ENCODE results near the gene PICK1.

The PICK1 gene

GRCh38 chr22:38066381-38067027 is 9.3 kb downstream of the PICK1 start:
- H3K9me3 ChIP-seq (ENCODE audit: control insufficient read depth, insufficient read depth, low read length), result no peaks in the 10 kb centered on the region
- no peaks in the 10 kb centered on the region for H3K27me3 ChIP-seq (ENCODE audit: control insufficient read depth, insufficient read depth, low read length)
- H3K4me1 ChIP-seq (ENCODE audit: control insufficient read depth, insufficient read depth, low read length), result no peaks in the 10 kb centered on the region
- H3K4me3 ChIP-seq (ENCODE audit: low read depth, low read length), result no peak overlapping the region
- no peak overlapping the region for H3K9ac ChIP-seq (ENCODE audit: low read depth, low read length)
- H3K36me3 ChIP-seq (ENCODE audit: control insufficient read depth, insufficient read depth, low read length), result peaks cover 35% of the 10 kb centered on the region

DNA sequence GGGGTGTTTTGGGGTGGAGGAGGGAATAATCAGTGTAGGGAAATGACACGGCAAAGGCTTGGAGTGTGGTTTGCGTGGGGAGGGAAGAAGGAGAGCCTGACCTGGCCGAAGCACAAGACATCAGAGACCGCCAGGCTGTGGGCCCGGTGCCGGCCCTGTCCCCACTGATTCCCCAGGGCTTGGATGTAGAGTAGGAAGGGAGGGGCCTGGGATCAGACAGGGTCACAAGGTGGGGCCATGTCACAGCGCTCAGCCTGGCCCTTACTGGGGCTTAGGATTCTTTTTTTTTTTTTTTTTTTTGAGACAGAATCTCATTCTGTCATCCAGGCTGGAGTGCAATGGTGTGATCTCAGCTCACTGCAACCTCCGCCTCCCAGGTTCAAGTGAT is 9.8 kb downstream of the PICK1 start:
- H3K9me3 ChIP-seq (ENCODE audit: control insufficient read depth, insufficient read depth, low read length), result no peaks in the 10 kb centered on the region
- no peaks in the 10 kb centered on the region for H3K4me1 ChIP-seq (ENCODE audit: control insufficient read depth, insufficient read depth, low read length)
- H3K4me3 ChIP-seq (ENCODE audit: low read depth, low read length), result no peak overlapping the region
- H3K27me3 ChIP-seq (ENCODE audit: control insufficient read depth, insufficient read depth, low read length), result no peaks in the 10 kb centered on the region
- H3K9ac ChIP-seq (ENCODE audit: low read depth, low read length), result no peak overlapping the region
- peaks cover 40% of the 10 kb centered on the region for H3K36me3 ChIP-seq (ENCODE audit: control insufficient read depth, insufficient read depth, low read length)

DNA sequence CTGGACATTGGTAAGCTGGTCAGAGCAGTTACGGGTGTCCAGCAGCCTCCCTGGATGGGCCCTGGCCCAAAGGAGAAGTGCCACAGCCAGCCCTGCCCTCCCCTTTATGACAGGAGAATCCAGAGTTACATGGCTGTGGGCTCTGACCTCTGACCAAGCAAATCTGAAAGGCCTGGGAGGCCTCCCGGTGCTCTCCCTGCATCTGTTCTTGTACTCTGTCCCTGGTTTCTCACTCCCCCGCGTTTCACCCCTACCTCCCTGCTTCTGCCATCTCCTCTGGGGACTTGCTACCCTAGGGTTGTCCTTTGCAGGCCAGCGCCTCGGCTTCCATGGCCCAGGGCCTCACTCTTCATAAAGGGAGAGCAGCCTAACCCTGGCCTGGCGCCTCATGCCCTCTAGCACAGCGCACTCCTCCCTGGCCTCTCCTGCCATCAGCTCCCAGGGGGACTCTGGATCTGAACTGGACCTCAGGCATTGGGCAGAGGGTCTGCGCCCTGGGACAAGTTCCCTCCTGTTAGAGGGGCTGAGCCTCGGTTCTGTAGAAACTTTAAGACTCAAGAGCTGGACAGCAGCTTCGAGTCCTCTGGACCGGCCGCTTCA is 10.7 kb downstream of the PICK1 start:
- no peaks in the 10 kb centered on the region for H3K9me3 ChIP-seq (ENCODE audit: control insufficient read depth, insufficient read depth, low read length)
- H3K9ac ChIP-seq (ENCODE audit: low read depth, low read length), result no peak overlapping the region
- no peak overlapping the region for H3K4me3 ChIP-seq (ENCODE audit: low read depth, low read length)
- H3K36me3 ChIP-seq (ENCODE audit: control insufficient read depth, insufficient read depth, low read length), result peaks cover 48% of the 10 kb centered on the region
- H3K27me3 ChIP-seq (ENCODE audit: control insufficient read depth, insufficient read depth, low read length), result no peaks in the 10 kb centered on the region
- no peaks in the 10 kb centered on the region for H3K4me1 ChIP-seq (ENCODE audit: control insufficient read depth, insufficient read depth, low read length)

GRCh38 chr22:38068641-38069371 is 11.6 kb downstream of the PICK1 start:
- Histone ChIP-seq H3K4me1 (ENCODE audit: control insufficient read depth, insufficient read depth, low read length) (no peaks in the 10 kb centered on the region), H3K9me3 (ENCODE audit: control insufficient read depth, insufficient read depth, low read length) (no peaks in the 10 kb centered on the region), H3K4me3 (ENCODE audit: low read depth, low read length) (no peak overlapping the region), H3K36me3 (ENCODE audit: control insufficient read depth, insufficient read depth, low read length) (peaks cover 53% of the 10 kb centered on the region), H3K9ac (ENCODE audit: low read depth, low read length) (no peak overlapping the region), H3K27me3 (ENCODE audit: control insufficient read depth, insufficient read depth, low read length) (no peaks in the 10 kb centered on the region)

GRCh38 chr22:38069372-38070249 is 12.4 kb downstream of the PICK1 start:
- Histone ChIP-seq H3K27me3 (ENCODE audit: control insufficient read depth, insufficient read depth, low read length) (no peaks in the 10 kb centered on the region), H3K36me3 (ENCODE audit: control insufficient read depth, insufficient read depth, low read length) (peaks cover 52% of the 10 kb centered on the region), H3K9me3 (ENCODE audit: control insufficient read depth, insufficient read depth, low read length) (no peaks in the 10 kb centered on the region), H3K9ac (ENCODE audit: low read depth, low read length) (no peak overlapping the region), H3K4me3 (ENCODE audit: low read depth, low read length) (no peak overlapping the region), H3K4me1 (ENCODE audit: control insufficient read depth, insufficient read depth, low read length) (no peaks in the 10 kb centered on the region)

DNA sequence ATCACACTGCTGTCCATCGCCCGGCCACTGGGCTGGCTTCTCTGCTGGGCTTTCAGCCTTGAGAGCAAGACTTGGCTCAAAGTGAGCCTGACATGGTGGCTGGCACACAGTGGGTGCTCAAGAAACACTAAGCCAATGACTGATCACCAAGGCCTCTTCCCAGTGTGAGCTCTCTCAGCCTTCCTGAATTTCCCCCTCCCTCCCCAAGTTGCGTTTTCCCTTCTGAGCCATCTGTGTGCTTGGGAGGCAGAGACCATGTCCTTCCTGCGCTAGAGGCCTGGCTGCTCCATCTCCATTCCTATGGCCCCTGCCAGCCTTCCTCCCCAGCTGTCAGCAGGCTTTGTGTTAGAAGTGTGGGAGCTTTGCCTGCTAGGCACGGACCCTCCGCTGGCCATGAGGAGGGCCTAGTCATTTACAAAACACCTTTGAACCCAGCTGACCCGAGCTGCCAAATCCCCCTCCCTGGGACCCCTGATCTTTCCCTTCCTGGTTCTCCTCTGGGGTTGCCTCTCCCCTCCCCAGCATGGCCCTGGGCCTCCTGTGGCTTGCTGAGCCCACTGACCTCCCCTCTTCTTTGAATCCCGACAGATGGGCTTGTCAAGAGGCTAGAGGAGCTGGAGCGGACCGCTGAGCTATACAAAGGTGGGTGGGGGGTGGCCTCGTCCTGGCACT is 13.2 kb downstream of the PICK1 start:
- no peaks in the 10 kb centered on the region for H3K27me3 ChIP-seq (ENCODE audit: control insufficient read depth, insufficient read depth, low read length)
- no peaks in the 10 kb centered on the region for H3K9me3 ChIP-seq (ENCODE audit: control insufficient read depth, insufficient read depth, low read length)
- H3K9ac ChIP-seq (ENCODE audit: low read depth, low read length), result no peak overlapping the region
- peaks cover 49% of the 10 kb centered on the region for H3K36me3 ChIP-seq (ENCODE audit: control insufficient read depth, insufficient read depth, low read length)
- no peaks in the 10 kb centered on the region for H3K4me1 ChIP-seq (ENCODE audit: control insufficient read depth, insufficient read depth, low read length)
- no peak overlapping the region for H3K4me3 ChIP-seq (ENCODE audit: low read depth, low read length)

DNA sequence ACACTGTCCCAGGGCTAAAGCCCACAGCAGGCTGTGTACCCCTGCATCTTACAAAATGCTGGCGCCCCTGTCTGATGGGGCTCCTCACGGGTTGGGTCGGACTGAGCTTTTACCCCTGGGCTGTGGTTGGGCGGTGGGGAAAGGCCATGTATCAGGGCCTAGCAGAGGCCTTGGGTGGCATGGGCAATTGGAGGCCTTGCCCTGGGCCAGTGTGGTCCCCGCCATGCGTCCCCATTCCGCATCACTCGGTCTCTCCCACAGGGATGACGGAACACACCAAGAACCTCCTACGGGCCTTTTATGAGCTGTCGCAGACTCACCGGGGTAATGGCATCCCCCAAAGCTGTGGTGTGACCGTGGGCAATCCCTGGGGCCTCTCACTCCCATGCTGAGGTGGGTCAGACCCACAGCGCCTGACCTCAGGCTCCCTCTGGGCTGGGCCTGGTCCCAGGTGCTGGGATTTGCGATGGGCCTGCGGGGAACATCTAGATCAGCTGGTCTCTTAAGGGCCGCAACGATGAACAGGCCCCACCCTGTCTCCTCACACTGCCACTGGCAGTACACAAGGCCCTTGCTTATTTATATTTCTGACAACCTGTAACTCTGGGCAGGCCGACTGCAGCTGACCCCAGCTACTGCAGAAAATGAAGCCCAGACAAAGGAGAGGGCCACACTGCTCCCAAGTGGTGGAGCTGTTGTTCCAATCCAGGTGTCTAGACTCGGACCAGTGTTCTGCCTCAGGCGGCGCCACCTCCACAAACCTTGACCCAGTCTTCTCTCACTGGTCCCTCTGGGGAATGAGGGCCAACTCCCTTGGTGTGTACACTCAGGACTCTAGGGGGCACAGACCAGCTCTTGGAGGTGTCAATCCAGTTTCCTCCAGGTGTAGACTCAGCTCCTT is 14.5 kb downstream of the PICK1 start:
- Histone ChIP-seq H3K9me3 (ENCODE audit: control insufficient read depth, insufficient read depth, low read length) (no peaks in the 10 kb centered on the region), H3K9ac (ENCODE audit: low read depth, low read length) (no peak overlapping the region), H3K27me3 (ENCODE audit: control insufficient read depth, insufficient read depth, low read length) (no peaks in the 10 kb centered on the region), H3K4me3 (ENCODE audit: low read depth, low read length) (no peak overlapping the region), H3K4me1 (ENCODE audit: control insufficient read depth, insufficient read depth, low read length) (no peaks in the 10 kb centered on the region), H3K36me3 (ENCODE audit: control insufficient read depth, insufficient read depth, low read length) (peaks cover 40% of the 10 kb centered on the region)

DNA sequence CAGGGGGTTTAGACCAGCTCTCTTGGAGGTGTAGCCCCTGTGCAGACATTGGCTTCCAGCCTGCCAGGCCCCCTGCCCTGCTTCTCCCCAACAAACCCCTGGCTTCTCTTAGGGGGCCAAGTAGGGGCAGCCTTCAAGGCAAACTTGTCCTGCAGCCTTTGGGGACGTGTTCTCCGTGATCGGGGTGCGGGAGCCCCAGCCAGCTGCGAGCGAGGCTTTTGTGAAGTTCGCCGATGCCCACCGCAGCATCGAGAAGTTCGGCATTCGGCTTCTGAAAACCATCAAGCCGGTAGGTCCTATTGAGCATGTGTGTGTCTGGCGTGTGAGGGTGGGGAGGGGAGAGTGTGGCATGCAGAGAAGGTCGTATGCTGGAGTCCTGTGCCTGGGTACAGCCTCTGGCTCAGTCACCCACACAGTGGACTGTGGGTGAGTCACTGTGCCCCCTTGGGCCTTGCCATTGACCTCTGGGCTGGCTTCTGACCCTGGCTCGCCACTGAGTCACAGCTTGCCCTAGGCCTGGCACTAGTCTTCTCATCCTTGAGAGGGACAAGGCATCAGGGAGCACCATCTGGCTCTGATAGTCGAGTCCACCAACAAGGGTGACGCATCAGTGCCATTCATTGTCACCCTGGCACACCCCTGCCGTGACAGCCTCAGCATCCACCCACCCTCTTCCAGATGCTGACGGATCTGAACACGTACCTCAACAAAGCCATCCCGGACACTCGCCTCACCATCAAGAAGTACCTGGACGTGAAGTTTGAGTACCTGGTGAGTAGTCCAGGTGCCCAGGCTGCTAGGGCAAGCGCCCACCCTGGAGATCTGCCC is 15.3 kb downstream of the PICK1 start:
- no peaks in the 10 kb centered on the region for H3K27me3 ChIP-seq (ENCODE audit: control insufficient read depth, insufficient read depth, low read length)
- no peaks in the 10 kb centered on the region for H3K4me1 ChIP-seq (ENCODE audit: control insufficient read depth, insufficient read depth, low read length)
- no peaks in the 10 kb centered on the region for H3K9me3 ChIP-seq (ENCODE audit: control insufficient read depth, insufficient read depth, low read length)
- H3K9ac ChIP-seq (ENCODE audit: low read depth, low read length), result no peak overlapping the region
- H3K4me3 ChIP-seq (ENCODE audit: low read depth, low read length), result no peak overlapping the region
- H3K36me3 ChIP-seq (ENCODE audit: control insufficient read depth, insufficient read depth, low read length), result peaks cover 38% of the 10 kb centered on the region

DNA sequence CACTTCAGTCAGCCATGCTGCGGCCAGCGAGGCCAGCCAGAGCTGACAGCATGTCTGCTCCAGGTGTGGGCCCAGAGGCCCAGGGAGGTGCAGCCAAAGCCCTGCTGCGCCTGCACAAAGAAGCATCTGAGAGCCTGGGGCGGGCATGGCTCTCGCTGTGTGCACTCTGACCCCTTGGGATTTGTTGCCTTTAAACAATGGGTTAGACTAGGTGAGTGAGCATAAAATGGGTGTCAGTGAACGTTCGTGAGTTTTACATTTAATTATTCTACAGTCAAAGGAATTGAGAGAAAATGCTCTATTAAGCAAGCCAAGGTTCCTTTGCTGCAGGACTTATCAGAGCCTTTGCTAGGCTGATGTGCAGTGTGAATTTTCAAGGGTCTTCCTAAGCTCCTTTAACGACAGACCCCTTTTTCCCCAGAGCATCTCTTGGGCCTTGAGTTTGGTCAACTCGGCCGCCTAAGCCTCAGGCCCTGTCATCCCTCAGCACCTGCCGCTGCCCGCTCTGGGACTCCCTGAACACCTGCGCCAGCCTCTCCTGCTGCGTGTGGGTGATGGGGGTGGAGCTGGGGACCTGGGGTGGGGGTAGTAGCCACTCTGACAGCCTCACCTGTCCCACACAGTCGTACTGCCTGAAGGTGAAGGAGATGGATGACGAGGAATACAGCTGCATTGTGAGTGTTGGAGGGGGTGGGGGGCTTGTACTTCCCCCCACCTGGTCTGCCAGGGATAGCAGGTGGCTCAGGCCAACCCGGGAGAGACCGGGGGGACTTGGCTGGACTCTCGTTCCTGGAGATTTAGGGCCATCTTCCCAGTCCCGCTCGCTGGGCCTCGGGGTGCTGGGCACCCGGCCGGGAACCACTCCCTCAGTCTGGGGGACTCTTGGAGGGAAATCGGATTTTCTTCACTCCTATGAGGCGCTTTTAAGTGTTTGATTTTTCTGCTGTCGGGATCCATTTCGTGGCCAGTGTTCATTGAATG is 16.2 kb downstream of the PICK1 start:
- no peaks in the 10 kb centered on the region for H3K9me3 ChIP-seq (ENCODE audit: control insufficient read depth, insufficient read depth, low read length)
- H3K4me3 ChIP-seq (ENCODE audit: low read depth, low read length), result no peak overlapping the region
- no peaks in the 10 kb centered on the region for H3K27me3 ChIP-seq (ENCODE audit: control insufficient read depth, insufficient read depth, low read length)
- H3K4me1 ChIP-seq (ENCODE audit: control insufficient read depth, insufficient read depth, low read length), result no peaks in the 10 kb centered on the region
- H3K36me3 ChIP-seq (ENCODE audit: control insufficient read depth, insufficient read depth, low read length), result peaks cover 34% of the 10 kb centered on the region
- no peak overlapping the region for H3K9ac ChIP-seq (ENCODE audit: low read depth, low read length)
